ENCODE data around the gene VCPKMT. TPM values are rescaled to one million over a fixed set of nuclear protein-coding genes. Genes with fewer than 3 reads are reported as not detected.

The VCPKMT gene
- total and polyA plus RNA-seq, 4 donors: 2.6 to 5.0 (median 2.9) TPM

DNA sequence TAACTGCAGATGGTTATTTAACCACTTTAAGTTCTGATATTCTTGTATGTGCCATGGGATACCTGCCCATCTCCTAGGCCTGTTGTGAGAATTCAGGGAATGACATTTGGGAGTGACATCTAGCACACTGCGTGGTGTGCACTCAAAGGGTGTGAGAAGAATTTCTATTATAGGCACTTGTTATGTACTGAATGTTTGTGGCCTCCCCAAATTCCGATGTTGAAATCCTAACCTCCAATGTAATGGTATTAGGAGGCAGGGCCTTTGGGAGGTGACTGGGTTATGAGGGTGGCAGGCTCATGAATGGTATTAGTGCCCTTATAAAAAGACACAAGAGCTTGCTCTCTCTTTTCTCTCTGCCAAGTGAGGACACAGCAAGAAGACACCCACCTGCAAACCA is 27.6 kb downstream of the VCPKMT start:
- DNase-seq (ENCODE audit: low spot score): no peak
- Histone ChIP-seq H3K4me3 (ENCODE audit: low read depth in 1 of 3, low read length in 3 of 3) (no peak overlapping the region), H3K36me3 (ENCODE audit: control insufficient read depth in 4 of 4, insufficient read depth in 3 of 4, low read depth in 1 of 4, low read length in 3 of 4) (no peaks in the 10 kb centered on the region), H3K27ac (ENCODE audit: low read depth in 1 of 2, low read length in 2 of 2) (no peak overlapping the region), H3K4me1 (ENCODE audit: control insufficient read depth in 4 of 4, insufficient read depth in 4 of 4, low read length in 3 of 4) (peaks cover 0 to 3% (median 0%) of the 10 kb centered on the region in 4 donors), H3K9me3 (ENCODE audit: control insufficient read depth in 4 of 4, low read length in 3 of 4) (no peaks in the 10 kb centered on the region), H3K27me3 (ENCODE audit: control insufficient read depth in 4 of 4, insufficient read depth in 4 of 4, low read length in 3 of 4) (no peaks in the 10 kb centered on the region), H3K9ac (ENCODE audit: low read depth in 1 of 2, low read length in 2 of 2) (no peak overlapping the region)
- TF ChIP-seq RXRA (IDR thresholded peaks at IDR 0.05): no peak
- no peak for TF ChIP-seq HNF4A (conservative IDR thresholded peaks at IDR 0.05)
- no peak for TF ChIP-seq GABPA (IDR thresholded peaks at IDR 0.05 in 1 of 2, conservative IDR thresholded peaks at IDR 0.05 in 1 of 2)
- no peak for TF ChIP-seq EGR1 (IDR thresholded peaks at IDR 0.05; ENCODE audit: low read depth in 2 of 2)
- no peak for TF ChIP-seq YY1 (IDR thresholded peaks at IDR 0.05)
- TF ChIP-seq HNF4G (IDR thresholded peaks at IDR 0.05): no peak
- TF ChIP-seq TAF1 (conservative IDR thresholded peaks at IDR 0.05): no peak
- 53% methylated on average over 2 of the region's 2 CpGs for WGBS

DNA sequence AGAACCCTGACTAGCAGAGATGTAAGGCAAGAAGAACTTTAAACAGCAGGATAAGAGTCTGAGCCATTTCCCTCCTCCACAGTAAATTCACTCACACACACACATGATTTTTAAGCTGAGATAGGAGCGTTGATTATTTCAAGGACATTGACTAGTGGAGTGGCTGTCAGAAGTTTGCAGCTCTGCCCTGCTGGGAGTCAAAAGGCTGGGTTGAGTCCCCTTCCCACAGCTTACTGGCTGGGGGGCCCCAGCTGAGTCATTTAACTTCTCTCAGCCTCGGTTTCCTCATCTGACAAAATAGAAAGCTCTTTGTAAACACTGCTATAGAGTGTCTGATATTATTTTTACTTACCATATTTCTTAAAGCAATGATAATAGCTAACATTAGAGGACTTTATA is 28.3 kb downstream of the VCPKMT start:
- H3K27ac ChIP-seq (ENCODE audit: low read depth in 1 of 2, low read length in 2 of 2): no peak overlapping the region
- no peaks in the 10 kb centered on the region for H3K9me3 ChIP-seq (ENCODE audit: control insufficient read depth in 4 of 4, low read length in 3 of 4)
- whole genome bisulfite sequencing: 86% methylated on average over 2 of the region's 2 CpGs
- no peaks in the 10 kb centered on the region for H3K36me3 ChIP-seq (ENCODE audit: control insufficient read depth in 4 of 4, insufficient read depth in 3 of 4, low read depth in 1 of 4, low read length in 3 of 4)
- no peak overlapping the region for H3K4me3 ChIP-seq (ENCODE audit: low read depth in 1 of 3, low read length in 3 of 3)
- no peak for DNase-seq (ENCODE audit: low spot score)
- H3K9ac ChIP-seq (ENCODE audit: low read depth in 1 of 2, low read length in 2 of 2): no peak overlapping the region
- TF ChIP-seq HNF4A (conservative IDR thresholded peaks at IDR 0.05) (no peak), SP1 (IDR thresholded peaks at IDR 0.05) (no peak), HNF4G (IDR thresholded peaks at IDR 0.05) (no peak), RXRA (IDR thresholded peaks at IDR 0.05) (no peak), YY1 (IDR thresholded peaks at IDR 0.05) (no peak), TAF1 (conservative IDR thresholded peaks at IDR 0.05) (no peak), EGR1 (IDR thresholded peaks at IDR 0.05; ENCODE audit: low read depth in 2 of 2) (no peak), NR2F2 (IDR thresholded peaks at IDR 0.05) (no peak), FOXA2 (IDR thresholded peaks at IDR 0.05) (no peak), FOXA1 (IDR thresholded peaks at IDR 0.05) (no peak), RAD21 (IDR thresholded peaks at IDR 0.05) (no peak), JUND (IDR thresholded peaks at IDR 0.05) (no peak)
- TF ChIP-seq, protein P1, sequence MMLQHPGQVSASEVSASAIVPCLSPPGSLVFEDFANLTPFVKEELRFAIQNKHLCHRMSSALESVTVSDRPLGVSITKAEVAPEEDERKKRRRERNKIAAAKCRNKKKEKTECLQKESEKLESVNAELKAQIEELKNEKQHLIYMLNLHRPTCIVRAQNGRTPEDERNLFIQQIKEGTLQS (IDR thresholded peaks at IDR 0.05): no peak
- TF ChIP-seq, protein P2, sequence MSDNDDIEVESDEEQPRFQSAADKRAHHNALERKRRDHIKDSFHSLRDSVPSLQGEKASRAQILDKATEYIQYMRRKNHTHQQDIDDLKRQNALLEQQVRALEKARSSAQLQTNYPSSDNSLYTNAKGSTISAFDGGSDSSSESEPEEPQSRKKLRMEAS (IDR thresholded peaks at IDR 0.05): no peak
- TF ChIP-seq, protein P3, sequence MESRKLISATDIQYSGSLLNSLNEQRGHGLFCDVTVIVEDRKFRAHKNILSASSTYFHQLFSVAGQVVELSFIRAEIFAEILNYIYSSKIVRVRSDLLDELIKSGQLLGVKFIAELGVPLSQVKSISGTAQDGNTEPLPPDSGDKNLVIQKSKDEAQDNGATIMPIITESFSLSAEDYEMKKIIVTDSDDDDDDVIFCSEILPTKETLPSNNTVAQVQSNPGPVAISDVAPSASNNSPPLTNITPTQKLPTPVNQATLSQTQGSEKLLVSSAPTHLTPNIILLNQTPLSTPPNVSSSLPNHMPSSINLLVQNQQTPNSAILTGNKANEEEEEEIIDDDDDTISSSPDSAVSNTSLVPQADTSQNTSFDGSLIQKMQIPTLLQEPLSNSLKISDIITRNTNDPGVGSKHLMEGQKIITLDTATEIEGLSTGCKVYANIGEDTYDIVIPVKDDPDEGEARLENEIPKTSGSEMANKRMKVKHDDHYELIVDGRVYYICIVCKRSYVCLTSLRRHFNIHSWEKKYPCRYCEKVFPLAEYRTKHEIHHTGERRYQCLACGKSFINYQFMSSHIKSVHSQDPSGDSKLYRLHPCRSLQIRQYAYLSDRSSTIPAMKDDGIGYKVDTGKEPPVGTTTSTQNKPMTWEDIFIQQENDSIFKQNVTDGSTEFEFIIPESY (IDR thresholded peaks at IDR 0.05): no peak
- TF ChIP-seq, protein P4, sequence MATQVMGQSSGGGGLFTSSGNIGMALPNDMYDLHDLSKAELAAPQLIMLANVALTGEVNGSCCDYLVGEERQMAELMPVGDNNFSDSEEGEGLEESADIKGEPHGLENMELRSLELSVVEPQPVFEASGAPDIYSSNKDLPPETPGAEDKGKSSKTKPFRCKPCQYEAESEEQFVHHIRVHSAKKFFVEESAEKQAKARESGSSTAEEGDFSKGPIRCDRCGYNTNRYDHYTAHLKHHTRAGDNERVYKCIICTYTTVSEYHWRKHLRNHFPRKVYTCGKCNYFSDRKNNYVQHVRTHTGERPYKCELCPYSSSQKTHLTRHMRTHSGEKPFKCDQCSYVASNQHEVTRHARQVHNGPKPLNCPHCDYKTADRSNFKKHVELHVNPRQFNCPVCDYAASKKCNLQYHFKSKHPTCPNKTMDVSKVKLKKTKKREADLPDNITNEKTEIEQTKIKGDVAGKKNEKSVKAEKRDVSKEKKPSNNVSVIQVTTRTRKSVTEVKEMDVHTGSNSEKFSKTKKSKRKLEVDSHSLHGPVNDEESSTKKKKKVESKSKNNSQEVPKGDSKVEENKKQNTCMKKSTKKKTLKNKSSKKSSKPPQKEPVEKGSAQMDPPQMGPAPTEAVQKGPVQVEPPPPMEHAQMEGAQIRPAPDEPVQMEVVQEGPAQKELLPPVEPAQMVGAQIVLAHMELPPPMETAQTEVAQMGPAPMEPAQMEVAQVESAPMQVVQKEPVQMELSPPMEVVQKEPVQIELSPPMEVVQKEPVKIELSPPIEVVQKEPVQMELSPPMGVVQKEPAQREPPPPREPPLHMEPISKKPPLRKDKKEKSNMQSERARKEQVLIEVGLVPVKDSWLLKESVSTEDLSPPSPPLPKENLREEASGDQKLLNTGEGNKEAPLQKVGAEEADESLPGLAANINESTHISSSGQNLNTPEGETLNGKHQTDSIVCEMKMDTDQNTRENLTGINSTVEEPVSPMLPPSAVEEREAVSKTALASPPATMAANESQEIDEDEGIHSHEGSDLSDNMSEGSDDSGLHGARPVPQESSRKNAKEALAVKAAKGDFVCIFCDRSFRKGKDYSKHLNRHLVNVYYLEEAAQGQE (IDR thresholded peaks at IDR 0.05): no peak
- TF ChIP-seq, protein P5, sequence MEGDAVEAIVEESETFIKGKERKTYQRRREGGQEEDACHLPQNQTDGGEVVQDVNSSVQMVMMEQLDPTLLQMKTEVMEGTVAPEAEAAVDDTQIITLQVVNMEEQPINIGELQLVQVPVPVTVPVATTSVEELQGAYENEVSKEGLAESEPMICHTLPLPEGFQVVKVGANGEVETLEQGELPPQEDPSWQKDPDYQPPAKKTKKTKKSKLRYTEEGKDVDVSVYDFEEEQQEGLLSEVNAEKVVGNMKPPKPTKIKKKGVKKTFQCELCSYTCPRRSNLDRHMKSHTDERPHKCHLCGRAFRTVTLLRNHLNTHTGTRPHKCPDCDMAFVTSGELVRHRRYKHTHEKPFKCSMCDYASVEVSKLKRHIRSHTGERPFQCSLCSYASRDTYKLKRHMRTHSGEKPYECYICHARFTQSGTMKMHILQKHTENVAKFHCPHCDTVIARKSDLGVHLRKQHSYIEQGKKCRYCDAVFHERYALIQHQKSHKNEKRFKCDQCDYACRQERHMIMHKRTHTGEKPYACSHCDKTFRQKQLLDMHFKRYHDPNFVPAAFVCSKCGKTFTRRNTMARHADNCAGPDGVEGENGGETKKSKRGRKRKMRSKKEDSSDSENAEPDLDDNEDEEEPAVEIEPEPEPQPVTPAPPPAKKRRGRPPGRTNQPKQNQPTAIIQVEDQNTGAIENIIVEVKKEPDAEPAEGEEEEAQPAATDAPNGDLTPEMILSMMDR (IDR thresholded peaks at IDR 0.05; ENCODE audit: low read depth, low read length, missing input control): no peak
- peaks cover 0 to 3% (median 0%) of the 10 kb centered on the region in 4 donors for H3K4me1 ChIP-seq (ENCODE audit: control insufficient read depth in 4 of 4, insufficient read depth in 4 of 4, low read length in 3 of 4)
- H3K27me3 ChIP-seq (ENCODE audit: control insufficient read depth in 4 of 4, insufficient read depth in 4 of 4, low read length in 3 of 4): no peaks in the 10 kb centered on the region

All from liver (tissue), 9 donors.